AG20443 (cell line): ENCODE data around the gene ULBP1.
"Not testable (repeated sequence)": the region's sequence is repeated elsewhere in the genome, so short reads cannot be mapped to it uniquely, and the experiment has no call there.

Experiments
- DNase-seq: peaks from one replicate; pipeline ENCODE4 v3.0.0; 2012; ENCODE audit warnings: low spot score, mixed read lengths

Gene ULBP1, protein sequence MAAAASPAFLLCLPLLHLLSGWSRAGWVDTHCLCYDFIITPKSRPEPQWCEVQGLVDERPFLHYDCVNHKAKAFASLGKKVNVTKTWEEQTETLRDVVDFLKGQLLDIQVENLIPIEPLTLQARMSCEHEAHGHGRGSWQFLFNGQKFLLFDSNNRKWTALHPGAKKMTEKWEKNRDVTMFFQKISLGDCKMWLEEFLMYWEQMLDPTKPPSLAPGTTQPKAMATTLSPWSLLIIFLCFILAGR

GRCh38 chr6:149963462-149964307, at the start of gene ULBP1:
Gene ULBP1 (plus strand): TSS chr6:149963943. CDS start chr6:149964050, 107 bp downstream.
- DNase-seq: peak; percentile 96

GRCh38 chr6:149915970-149916865, 47.5 kb upstream of the ULBP1 start:
- DNase-seq: no peak

DNA sequence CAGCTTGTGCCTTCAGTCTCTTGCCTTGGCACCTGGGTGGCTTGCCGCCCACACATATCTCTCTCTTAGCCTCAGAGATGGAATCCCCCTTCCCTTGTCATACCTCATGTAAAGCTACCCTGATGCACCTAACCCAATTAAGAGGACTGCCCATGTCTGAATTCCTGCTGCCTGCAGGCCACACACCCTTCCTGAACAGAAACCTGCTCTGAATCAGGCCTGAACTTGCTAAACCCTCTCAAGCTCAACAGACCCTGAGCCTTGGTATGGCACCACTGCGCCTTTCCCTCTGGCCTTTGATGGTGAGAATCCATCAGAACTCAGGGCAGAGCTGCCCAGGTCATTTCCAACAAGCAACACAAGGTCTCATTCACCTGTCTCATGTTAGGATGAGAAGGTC, 46.1 kb upstream of the ULBP1 start:
- DNase-seq: no peak

DNA sequence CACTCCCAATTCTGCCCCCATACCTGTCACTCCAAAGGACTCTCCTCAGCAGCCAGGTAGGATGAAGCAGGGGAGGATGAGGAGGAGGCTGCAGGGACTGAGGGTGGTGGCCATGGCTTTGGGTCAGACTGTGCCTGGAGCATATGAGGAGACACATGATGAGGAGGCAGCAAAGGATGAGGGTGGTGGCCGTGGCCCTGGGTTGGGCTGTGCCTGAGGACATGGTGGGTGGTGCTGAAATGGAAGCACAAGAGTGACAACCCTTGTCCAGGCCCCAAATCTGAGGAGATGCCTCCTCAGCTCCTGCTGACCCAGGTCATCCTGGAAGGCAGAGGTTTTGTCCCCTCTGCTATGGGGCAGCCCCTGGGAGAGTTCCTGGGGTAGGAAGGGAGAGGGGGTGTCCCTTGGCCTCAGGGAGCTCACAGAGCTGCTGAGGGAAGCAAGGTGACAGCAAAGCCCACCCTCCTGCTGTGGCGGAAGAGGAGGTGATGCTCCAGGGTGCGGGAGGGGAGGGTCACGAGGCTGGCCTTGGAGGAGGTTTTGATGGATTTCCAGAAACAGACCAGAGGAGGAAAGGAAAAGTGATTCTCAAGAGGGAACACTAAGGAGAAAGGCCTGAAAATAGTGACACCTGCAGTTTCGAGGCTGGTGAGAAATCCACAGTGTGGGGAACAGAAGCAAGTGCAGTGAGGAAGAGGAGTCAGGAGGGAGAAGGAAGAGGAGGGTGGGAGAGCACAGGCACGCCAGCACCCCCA, 45.4 kb upstream of the ULBP1 start:
- no peak for DNase-seq

GRCh38 chr6:149919126-149919833, 44.5 kb upstream of the ULBP1 start:
- DNase-seq: not testable (repeated sequence)

DNA sequence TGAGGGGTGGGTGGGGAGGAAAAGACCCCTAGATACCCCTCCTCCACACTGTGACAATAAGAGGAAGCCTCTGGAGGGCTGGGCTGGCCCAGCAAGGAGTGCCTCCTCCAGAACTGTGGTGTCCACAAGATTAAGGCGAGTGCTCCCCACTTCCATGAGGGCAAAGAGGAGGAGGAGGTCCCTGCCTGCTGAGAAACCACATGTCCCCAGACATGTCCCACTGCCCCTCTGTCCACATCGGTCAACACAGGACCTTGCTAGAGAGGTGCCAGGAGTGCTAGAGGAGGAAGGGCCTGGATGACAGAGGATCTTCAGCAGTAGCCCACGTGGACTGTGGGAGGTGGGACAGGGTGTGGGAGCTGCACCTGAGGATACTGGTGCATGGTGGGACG, 43.9 kb upstream of the ULBP1 start:
- DNase-seq: no peak

GRCh38 chr6:149921361-149921760, 42.4 kb upstream of the ULBP1 start:
- no peak for DNase-seq

DNA sequence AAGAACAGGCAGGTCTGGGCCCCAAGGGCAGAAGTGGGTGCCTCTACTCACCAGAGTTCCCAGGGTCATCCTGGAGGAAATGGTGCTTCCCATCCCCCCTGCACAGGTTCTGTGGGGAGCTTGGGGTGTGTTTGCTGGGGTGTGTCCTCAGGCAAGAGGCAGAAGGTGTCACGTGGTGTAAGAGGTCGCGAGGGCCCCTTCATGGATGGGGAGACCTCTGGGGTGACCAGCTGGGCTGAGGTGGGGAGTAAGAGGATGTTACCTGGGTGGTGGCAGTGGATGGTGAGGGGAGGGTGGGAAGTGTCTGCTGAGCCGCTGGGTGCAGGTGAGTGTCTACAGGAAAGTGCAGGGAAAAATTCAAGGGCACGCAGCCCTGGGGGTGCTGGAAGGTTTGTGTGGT, 41.7 kb upstream of the ULBP1 start:
- not testable (repeated sequence) for DNase-seq

DNA sequence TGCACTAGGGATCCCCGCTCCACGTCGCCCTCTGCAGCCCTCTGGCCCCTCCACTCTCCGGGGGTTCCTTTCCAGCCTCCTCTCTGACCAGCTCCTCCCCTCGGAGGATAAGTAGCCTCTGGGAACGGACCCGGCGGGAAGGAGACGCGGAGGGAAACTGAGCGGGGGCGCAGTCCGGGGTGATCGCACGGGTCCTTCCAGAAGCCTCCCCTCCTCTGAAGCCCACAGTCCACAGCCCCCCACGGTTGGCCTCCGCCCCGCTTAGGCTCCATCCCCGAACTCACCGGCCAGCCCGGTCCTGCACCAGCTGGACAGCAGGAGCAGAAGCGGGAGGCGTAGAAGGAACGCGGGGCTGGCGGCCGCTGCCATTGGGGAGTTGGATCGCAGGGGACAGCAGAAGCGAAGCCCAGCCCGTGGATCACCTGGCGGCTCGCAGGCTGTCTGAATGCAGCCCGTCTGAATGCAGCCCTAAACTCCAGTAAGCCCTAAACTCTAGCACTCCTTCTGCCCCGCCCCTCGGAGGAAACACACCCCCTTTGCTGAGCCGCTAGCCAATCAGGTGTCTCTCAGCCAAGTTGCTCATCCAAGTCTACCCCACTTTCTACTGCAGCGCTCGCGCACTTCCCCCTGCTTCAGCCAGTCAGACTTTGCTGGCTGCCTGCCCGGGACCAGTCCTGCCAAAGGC, 41.0 kb upstream of the ULBP1 start, which contains the start of gene RAET1G:
TSS of gene RAET1G (minus strand) at position 480 of the 685 bp plus-strand sequence. CDS start at position 369, 111 bp downstream.
- peak; percentile 96 for DNase-seq

DNA sequence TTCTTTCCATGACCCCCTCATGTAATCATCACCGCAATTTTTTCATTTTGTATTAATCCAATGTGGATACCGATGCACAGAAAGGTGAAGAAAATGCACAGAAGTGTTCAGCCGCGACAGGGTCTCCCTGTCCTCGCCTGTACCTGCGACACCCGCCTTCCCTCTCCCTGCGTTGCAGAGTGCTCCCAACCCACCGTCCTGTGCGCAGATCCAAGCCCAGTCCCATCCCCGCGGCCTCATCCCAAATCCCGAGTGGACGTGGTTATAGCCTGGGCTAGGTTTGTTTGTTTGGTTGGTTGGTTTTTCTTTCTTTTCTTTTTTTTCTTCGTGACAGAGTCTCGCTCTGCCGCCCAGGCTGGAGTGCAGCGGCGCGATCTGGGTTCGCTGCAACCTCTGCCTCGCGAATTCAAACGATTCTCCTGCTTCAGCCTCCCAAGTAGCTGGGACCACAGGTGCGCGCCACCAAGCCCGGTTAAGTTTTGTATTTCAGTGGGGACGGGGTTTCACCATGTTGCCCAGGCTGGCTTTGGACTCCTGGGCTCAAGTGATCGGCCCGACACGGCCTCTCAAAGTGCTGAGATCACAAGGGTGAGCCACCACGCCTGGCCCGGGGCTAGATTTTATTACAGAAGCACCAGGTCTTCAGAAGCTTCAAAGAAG, 40.3 kb upstream of the ULBP1 start:
- DNase-seq: no peak

- DNase-seq: no peak
These were observed 39.4 kb upstream of the ULBP1 start for GRCh38 chr6:149924206-149924932.

DNA sequence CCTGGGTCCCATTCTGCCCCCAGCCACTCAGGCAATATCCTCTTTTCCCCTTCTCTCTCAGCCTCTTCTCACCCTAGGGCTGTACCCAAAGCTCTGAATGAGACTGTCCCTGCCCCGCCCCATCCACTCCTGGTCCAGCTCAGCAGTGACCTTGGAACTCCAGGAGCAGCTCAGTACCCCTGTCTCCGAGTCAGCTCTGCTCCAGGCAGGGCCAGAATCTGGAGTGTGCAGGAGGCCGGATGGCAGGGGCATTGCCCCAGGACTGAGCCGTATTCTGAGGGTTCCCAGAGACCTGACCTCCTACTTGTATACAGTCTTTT, 38.9 kb upstream of the ULBP1 start:
- no peak for DNase-seq

DNA sequence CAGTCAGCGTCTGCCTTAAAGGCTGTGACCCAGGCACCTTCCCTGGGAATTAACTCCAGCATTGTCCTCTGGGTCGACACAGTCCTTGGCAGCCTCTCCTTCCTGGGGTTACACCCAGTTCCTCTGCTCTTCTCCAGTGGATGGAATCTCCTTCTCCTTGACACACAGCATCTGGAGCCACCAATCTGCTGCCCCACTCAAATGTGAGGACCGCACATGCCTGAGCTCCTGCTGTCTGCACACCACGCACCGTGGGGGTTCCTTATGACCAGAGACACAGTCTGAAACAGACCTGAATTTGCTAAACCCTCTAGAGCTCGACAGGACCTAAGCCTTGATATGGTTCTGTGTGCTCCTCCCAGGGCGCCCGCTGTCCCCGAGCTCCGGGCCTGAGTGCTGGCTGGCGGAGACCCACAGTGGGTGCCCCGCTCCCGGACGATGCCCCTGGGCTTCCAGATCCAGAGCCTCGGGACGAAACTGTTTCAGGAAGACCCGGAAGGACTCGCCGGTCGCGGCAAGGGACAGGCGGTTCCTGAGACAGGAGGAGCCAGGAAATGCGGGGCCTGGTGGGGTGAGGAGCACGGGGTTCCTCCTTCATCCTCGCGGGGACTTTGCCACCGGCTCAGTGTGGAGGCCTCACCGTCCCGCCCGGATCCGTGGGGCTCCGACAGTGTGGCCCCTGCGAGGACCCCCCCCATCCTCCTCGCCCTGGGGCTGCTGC, 38.3 kb upstream of the ULBP1 start:
- DNase-seq: peak; percentile 25

GRCh38 chr6:149925974-149926777, 37.6 kb upstream of the ULBP1 start:
- DNase-seq: peak; percentile 75

GRCh38 chr6:149927025-149927424, 36.7 kb upstream of the ULBP1 start:
- DNase-seq: not testable (repeated sequence)

DNA sequence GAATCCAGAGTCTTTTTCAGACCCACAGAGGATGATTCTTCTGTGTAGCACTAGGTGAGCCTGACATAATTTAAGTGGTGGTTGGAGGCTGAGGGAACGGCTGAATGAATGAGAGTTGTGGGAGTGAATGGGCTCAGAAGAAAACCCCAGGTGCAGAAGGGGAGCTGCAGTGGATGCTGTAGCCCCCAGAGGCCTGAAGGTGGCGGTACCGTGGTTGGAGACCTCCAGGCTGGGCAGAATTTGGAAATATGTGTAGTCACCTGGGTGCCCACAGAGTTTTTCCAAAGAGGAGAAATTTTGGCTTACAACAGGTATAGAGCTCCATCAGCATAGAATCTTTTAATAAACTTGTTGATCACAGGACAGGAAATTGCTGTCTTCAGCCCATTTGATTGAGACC, 34.3 kb upstream of the ULBP1 start:
- no peak for DNase-seq

- DNase-seq: no peak
These were observed 32.2 kb upstream of the ULBP1 start for GRCh38 chr6:149931501-149931900.

DNA sequence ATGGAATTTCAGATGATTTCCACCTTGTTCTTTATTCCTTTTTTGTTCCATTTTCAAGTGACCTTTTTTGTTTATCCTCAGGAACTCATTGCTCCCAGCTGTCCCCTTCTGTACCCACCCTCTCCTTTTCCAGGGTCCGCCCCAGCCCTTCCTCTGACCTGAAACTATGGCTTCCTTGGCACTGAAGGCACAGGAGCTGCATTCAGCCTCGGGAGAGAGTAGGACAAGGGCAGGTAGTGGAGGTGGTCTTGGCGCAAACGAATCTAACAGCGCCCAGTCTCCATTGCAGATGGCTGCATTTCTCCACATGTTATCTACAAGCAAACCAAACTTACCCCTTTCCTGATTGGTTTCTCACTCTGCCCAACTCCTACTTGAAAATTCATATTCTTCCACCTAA, 30.7 kb upstream of the ULBP1 start:
- no peak for DNase-seq
